HepG2 (cell line): ENCODE results near the gene STXBP2. TPM values are rescaled to one million over a fixed set of nuclear protein-coding genes. Genes with fewer than 3 reads are reported as not detected.
A peak's percentile ranks its signal among the peaks of the same experiment; 100 is the strongest.

Experiments used
- HINFP ChIP-seq: sonication (generic); formaldehyde crosslinking; IDR thresholded peaks from 2 replicates; pipeline ENCODE4 v1.4.0; 2020; ENCODE audit warnings: low read depth, mild to moderate bottlenecking, missing genetic modification reagents
- RORA ChIP-seq: sonication (generic); formaldehyde crosslinking; IDR thresholded peaks from 2 replicates; pipeline ENCODE4 v1.5.0; 2020; ENCODE audit warnings: mild to moderate bottlenecking, missing genetic modification reagents, moderate library complexity
- RXRA ChIP-seq: sonication (generic); formaldehyde crosslinking; IDR thresholded peaks from 2 replicates; pipeline ENCODE4 v1.5.1; 2020; ENCODE audit warnings: missing genetic modification reagents
- SMAD3 ChIP-seq: sonication (generic); formaldehyde crosslinking; IDR thresholded peaks from 2 replicates; pipeline ENCODE4 v1.4.0; 2020; ENCODE audit warnings: missing genetic modification reagents
- ZFP36L1 ChIP-seq: sonication (generic); formaldehyde crosslinking; IDR thresholded peaks from 2 replicates; pipeline ENCODE4 v1.8.0; 2022; ENCODE audit warnings: mild to moderate bottlenecking, missing genetic modification reagents, moderate library complexity
- ZNF263 ChIP-seq: sonication (generic); formaldehyde crosslinking; IDR thresholded peaks from 2 replicates; pipeline ENCODE4 v1.4.0; 2020; ENCODE audit warnings: missing genetic modification reagents
- ZNF317 ChIP-seq: sonication (generic); formaldehyde crosslinking; IDR thresholded peaks from 2 replicates; pipeline ENCODE4 v1.5.0; 2020; ENCODE audit warnings: mild to moderate bottlenecking, missing genetic modification reagents
- polyA plus RNA-seq, 8 experiments: library from polyadenylated mRNA; depleted of rRNA in 3 of 8; stranded (reverse) in 7 of 8; unstranded in 1 of 8; fragments of >200 nt; fragmentation: Illumina TruSeq in 4 of 8; extraction: Trizol in 4 of 8; gene quantifications; 2 replicates each; pipeline versions ENCODE4 v1.2.1 to v1.2.3, GENCODE V29; 2011 to 2016; ENCODE audit warnings: low read depth in 4 of 8, missing spikeins in 1 of 8, mixed read lengths in 1 of 8; ENCODE audit not compliant: insufficient read depth in 1 of 8
- total RNA-seq, 5 experiments: library from RNA; depleted of rRNA; stranded (reverse); fragments of >200 nt; fragmentation: Illumina TruSeq; extraction: Trizol; gene quantifications; 2 replicates each; pipeline ENCODE4 v1.2.3, GENCODE V29; 2016; ENCODE audit warnings: low read depth in 1 of 5
- TF ChIP-seq, protein P1 (sequence below): IDR thresholded peaks from 2 replicates; pipeline ENCODE4 v1.4.0; 2020; ENCODE audit warnings: mild to moderate bottlenecking, missing genetic modification reagents
- TF ChIP-seq, protein P2 (sequence below): sonication (generic); formaldehyde crosslinking; IDR thresholded peaks from 2 replicates; pipeline ENCODE4 v1.4.0; 2020; ENCODE audit warnings: missing genetic modification reagents
- TF ChIP-seq, protein P3 (sequence below): sonication (generic); formaldehyde crosslinking; IDR thresholded peaks from 2 replicates; pipeline ENCODE4 v1.5.1; 2020; ENCODE audit warnings: mild to moderate bottlenecking, missing genetic modification reagents
- TF ChIP-seq, protein P4 (sequence below): sonication (generic); formaldehyde crosslinking; IDR thresholded peaks from 2 replicates; pipeline ENCODE4 v1.5.0; 2020; ENCODE audit warnings: mild to moderate bottlenecking, missing genetic modification reagents, borderline replicate concordance

Gene STXBP2
- total and polyA plus RNA-seq, 2 of the 13 experiments (the other 11 are each of a cell fraction or from before 2014, with no cell fraction given): 22.8 to 40.1 TPM

GRCh38 chr19:7636691-7637373 is at the start of gene STXBP2 (continued):
- TF ChIP-seq, protein P1, sequence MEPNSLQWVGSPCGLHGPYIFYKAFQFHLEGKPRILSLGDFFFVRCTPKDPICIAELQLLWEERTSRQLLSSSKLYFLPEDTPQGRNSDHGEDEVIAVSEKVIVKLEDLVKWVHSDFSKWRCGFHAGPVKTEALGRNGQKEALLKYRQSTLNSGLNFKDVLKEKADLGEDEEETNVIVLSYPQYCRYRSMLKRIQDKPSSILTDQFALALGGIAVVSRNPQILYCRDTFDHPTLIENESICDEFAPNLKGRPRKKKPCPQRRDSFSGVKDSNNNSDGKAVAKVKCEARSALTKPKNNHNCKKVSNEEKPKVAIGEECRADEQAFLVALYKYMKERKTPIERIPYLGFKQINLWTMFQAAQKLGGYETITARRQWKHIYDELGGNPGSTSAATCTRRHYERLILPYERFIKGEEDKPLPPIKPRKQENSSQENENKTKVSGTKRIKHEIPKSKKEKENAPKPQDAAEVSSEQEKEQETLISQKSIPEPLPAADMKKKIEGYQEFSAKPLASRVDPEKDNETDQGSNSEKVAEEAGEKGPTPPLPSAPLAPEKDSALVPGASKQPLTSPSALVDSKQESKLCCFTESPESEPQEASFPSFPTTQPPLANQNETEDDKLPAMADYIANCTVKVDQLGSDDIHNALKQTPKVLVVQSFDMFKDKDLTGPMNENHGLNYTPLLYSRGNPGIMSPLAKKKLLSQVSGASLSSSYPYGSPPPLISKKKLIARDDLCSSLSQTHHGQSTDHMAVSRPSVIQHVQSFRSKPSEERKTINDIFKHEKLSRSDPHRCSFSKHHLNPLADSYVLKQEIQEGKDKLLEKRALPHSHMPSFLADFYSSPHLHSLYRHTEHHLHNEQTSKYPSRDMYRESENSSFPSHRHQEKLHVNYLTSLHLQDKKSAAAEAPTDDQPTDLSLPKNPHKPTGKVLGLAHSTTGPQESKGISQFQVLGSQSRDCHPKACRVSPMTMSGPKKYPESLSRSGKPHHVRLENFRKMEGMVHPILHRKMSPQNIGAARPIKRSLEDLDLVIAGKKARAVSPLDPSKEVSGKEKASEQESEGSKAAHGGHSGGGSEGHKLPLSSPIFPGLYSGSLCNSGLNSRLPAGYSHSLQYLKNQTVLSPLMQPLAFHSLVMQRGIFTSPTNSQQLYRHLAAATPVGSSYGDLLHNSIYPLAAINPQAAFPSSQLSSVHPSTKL: no peak
- TF ChIP-seq ZNF317 (CRISPR knock-in tag) (0 out of 2 replicates have a peak, but pooled peaks have one; percentile 43), HINFP (CRISPR knock-in tag) (peak; percentile 85; the same call in 1 of the 2 replicates), SMAD3 (CRISPR knock-in tag) (no peak), ZNF263 (CRISPR knock-in tag) (peak; percentile 77), ZFP36L1 (CRISPR knock-in tag) (no peak), RORA (CRISPR knock-in tag) (no peak), RXRA (CRISPR knock-in tag) (peak; percentile 35; the same call in 1 of the 2 replicates)
- TF ChIP-seq, protein P2, sequence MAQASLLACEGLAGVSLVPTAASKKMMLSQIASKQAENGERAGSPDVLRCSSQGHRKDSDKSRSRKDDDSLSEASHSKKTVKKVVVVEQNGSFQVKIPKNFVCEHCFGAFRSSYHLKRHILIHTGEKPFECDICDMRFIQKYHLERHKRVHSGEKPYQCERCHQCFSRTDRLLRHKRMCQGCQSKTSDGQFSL (CRISPR knock-in tag): peak; percentile 35; the same call in 1 of the 2 replicates
- TF ChIP-seq, protein P3, sequence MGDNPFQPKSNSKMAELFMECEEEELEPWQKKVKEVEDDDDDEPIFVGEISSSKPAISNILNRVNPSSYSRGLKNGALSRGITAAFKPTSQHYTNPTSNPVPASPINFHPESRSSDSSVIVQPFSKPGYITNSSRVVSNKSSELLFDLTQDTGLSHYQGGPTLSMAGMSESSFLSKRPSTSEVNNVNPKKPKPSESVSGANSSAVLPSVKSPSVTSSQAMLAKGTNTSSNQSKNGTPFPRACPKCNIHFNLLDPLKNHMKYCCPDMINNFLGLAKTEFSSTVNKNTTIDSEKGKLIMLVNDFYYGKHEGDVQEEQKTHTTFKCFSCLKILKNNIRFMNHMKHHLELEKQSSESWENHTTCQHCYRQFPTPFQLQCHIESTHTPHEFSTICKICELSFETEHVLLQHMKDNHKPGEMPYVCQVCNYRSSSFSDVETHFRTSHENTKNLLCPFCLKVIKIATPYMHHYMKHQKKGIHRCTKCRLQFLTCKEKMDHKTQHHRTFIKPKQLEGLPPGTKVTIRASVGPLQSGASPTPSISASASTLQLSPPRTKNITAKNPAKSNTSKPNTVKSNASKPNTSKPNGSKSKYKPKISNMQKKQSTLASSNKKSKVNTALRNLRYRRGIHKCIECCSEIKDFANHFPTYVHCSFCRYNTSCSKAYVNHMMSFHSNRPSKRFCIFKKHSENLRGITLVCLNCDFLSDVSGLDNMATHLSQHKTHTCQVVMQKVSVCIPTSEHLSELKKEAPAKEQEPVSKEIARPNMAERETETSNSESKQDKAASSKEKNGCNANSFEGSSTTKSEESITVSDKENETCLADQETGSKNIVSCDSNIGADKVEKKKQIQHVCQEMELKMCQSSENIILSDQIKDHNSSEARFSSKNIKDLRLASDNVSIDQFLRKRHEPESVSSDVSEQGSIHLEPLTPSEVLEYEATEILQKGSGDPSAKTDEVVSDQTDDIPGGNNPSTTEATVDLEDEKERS (CRISPR knock-in tag): no peak
- TF ChIP-seq, protein P4, sequence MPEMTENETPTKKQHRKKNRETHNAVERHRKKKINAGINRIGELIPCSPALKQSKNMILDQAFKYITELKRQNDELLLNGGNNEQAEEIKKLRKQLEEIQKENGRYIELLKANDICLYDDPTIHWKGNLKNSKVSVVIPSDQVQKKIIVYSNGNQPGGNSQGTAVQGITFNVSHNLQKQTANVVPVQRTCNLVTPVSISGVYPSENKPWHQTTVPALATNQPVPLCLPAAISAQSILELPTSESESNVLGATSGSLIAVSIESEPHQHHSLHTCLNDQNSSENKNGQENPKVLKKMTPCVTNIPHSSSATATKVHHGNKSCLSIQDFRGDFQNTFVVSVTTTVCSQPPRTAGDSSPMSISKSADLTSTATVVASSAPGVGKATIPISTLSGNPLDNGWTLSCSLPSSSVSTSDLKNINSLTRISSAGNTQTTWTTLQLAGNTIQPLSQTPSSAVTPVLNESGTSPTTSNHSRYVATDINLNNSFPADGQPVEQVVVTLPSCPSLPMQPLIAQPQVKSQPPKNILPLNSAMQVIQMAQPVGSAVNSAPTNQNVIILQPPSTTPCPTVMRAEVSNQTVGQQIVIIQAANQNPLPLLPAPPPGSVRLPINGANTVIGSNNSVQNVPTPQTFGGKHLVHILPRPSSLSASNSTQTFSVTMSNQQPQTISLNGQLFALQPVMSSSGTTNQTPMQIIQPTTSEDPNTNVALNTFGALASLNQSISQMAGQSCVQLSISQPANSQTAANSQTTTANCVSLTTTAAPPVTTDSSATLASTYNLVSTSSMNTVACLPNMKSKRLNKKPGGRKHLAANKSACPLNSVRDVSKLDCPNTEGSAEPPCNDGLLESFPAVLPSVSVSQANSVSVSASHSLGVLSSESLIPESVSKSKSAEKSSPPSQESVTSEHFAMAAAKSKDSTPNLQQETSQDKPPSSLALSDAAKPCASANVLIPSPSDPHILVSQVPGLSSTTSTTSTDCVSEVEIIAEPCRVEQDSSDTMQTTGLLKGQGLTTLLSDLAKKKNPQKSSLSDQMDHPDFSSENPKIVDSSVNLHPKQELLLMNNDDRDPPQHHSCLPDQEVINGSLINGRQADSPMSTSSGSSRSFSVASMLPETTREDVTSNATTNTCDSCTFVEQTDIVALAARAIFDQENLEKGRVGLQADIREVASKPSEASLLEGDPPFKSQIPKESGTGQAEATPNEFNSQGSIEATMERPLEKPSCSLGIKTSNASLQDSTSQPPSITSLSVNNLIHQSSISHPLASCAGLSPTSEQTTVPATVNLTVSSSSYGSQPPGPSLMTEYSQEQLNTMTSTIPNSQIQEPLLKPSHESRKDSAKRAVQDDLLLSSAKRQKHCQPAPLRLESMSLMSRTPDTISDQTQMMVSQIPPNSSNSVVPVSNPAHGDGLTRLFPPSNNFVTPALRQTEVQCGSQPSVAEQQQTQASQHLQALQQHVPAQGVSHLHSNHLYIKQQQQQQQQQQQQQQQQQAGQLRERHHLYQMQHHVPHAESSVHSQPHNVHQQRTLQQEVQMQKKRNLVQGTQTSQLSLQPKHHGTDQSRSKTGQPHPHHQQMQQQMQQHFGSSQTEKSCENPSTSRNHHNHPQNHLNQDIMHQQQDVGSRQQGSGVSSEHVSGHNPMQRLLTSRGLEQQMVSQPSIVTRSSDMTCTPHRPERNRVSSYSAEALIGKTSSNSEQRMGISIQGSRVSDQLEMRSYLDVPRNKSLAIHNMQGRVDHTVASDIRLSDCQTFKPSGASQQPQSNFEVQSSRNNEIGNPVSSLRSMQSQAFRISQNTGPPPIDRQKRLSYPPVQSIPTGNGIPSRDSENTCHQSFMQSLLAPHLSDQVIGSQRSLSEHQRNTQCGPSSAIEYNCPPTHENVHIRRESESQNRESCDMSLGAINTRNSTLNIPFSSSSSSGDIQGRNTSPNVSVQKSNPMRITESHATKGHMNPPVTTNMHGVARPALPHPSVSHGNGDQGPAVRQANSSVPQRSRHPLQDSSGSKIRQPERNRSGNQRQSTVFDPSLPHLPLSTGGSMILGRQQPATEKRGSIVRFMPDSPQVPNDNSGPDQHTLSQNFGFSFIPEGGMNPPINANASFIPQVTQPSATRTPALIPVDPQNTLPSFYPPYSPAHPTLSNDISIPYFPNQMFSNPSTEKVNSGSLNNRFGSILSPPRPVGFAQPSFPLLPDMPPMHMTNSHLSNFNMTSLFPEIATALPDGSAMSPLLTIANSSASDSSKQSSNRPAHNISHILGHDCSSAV (CRISPR knock-in tag): no peak
